Stomach (tissue), 4 donors: Measurements from ENCODE around the gene SCYGR5.

Experiments used
- EP300 ChIP-seq: sonication (generic); formaldehyde crosslinking; IDR thresholded peaks from one replicate; pipeline ENCODE4 v1.6.1; 2017; ENCODE audit warnings: antibody characterized with exemption
- POLR2A ChIP-seq, 4 donors: fragments of 450-650 bp; IDR thresholded peaks; one replicate each; pipeline ENCODE4 v1.6.1; 2016; ENCODE audit warnings: antibody characterized with exemption in 4 of 4, control low read depth in 2 of 4, mild to moderate bottlenecking in 1 of 4, moderate library complexity in 1 of 4
- TF ChIP-seq, protein P1 (sequence below), 7 experiments: fragments of 450-650 bp in 4 of 7; fragments of 200-600 bp in 3 of 7; sonication (generic) in 3 of 7; IDR thresholded peaks; one replicate each; pipeline ENCODE4 v1.5.1; 2016 to 2019; ENCODE audit warnings: antibody characterized with exemption in 7 of 7, control low read depth in 2 of 7, mild to moderate bottlenecking in 1 of 7

DNA sequence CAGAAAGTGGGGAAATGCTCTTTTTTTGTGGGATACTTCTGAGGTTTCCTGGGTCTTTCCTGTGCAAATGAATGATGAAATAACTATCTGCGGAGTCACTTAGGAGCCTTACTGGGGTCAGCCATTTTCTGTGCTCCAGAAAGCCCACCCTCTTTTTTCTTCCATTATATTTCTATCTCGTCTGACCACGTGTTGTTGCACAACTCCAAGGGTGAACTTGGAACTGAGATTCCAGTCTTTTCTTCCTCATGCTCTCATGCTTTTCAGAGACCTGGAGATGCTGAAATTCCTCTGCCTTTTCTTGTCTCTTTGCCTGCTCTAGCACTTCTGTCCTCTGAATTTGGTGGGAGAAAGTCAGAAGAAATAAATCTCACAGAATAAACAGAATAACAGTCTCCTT, 4.8 kb upstream of the SCYGR5 start:
- TF ChIP-seq, protein P1, sequence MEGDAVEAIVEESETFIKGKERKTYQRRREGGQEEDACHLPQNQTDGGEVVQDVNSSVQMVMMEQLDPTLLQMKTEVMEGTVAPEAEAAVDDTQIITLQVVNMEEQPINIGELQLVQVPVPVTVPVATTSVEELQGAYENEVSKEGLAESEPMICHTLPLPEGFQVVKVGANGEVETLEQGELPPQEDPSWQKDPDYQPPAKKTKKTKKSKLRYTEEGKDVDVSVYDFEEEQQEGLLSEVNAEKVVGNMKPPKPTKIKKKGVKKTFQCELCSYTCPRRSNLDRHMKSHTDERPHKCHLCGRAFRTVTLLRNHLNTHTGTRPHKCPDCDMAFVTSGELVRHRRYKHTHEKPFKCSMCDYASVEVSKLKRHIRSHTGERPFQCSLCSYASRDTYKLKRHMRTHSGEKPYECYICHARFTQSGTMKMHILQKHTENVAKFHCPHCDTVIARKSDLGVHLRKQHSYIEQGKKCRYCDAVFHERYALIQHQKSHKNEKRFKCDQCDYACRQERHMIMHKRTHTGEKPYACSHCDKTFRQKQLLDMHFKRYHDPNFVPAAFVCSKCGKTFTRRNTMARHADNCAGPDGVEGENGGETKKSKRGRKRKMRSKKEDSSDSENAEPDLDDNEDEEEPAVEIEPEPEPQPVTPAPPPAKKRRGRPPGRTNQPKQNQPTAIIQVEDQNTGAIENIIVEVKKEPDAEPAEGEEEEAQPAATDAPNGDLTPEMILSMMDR (IDR thresholded peaks at IDR 0.05) = no peak
- no peak for TF ChIP-seq POLR2A (IDR thresholded peaks at IDR 0.05)
- no peak for TF ChIP-seq EP300
